ENCODE measurements around the gene LAG3. TPM values are rescaled to one million over a fixed set of nuclear protein-coding genes. Genes with fewer than 3 reads are reported as not detected.

Gene LAG3
- total and polyA plus RNA-seq, 10 of the 15 experiments (the other 5 are each of a cell fraction or from before 2014, with no cell fraction given) = 0.52 to 4.2 (median 1.0) TPM; not detected in 1

DNA sequence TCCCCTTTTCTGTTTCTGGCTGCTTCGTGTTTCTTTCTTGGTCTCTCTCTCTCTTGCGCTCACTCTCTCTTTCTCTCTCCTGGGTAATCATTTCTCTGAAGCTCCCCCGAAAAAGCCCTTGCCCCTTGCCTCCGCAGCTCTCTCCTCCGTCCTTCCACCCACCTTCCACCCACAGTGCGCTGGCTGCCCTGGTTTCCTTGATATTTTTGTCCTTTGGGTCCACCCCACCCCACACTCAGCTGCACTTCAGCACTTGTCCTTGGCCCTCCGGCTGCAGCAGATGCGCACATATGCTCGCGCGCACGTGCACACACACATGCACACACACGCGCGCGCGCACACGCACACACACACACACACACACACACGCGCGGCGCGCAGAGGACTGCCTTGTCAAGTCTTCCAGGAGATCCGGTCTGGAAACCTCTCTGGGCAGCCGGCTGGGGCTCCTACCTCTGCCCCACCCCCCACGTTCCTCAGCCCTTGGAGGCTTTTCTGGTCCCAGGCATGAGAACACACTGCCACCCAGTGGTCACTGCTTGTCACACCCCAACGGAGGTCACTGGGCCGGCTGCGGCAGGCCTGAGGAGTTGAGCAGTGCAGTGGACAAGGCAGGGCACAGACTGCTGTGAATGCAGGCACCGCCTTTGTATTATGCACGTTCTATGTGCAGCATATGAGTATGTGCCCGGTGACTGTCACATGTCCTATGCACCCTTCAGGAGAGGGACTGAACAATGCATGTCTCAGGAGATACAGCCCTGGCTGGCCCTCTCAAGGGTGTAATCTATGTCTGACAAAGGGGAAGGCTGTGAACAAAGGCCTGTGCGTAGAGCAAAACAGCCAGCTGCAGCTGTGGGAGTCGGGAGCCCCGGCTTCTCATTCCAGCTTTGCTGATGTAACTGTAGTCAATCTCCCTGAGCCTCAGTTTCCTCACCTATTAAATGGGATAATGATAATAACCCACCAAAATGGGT lies 6.5 kb downstream of the LAG3 start (continued):
- peak; percentile 97 for TF ChIP-seq RAD21 (IDR thresholded peaks at IDR 0.05; ENCODE audit: insufficient read depth, low read depth, low read length)
- TF ChIP-seq NRF1 (conservative IDR thresholded peaks at IDR 0.05; ENCODE audit: low read depth, low read length) = no peak
- TF ChIP-seq BACH1 (IDR thresholded peaks at IDR 0.05; ENCODE audit: borderline replicate concordance) = peak; percentile 20; the same call in 1 of the 2 replicates
- TF ChIP-seq, protein P1, sequence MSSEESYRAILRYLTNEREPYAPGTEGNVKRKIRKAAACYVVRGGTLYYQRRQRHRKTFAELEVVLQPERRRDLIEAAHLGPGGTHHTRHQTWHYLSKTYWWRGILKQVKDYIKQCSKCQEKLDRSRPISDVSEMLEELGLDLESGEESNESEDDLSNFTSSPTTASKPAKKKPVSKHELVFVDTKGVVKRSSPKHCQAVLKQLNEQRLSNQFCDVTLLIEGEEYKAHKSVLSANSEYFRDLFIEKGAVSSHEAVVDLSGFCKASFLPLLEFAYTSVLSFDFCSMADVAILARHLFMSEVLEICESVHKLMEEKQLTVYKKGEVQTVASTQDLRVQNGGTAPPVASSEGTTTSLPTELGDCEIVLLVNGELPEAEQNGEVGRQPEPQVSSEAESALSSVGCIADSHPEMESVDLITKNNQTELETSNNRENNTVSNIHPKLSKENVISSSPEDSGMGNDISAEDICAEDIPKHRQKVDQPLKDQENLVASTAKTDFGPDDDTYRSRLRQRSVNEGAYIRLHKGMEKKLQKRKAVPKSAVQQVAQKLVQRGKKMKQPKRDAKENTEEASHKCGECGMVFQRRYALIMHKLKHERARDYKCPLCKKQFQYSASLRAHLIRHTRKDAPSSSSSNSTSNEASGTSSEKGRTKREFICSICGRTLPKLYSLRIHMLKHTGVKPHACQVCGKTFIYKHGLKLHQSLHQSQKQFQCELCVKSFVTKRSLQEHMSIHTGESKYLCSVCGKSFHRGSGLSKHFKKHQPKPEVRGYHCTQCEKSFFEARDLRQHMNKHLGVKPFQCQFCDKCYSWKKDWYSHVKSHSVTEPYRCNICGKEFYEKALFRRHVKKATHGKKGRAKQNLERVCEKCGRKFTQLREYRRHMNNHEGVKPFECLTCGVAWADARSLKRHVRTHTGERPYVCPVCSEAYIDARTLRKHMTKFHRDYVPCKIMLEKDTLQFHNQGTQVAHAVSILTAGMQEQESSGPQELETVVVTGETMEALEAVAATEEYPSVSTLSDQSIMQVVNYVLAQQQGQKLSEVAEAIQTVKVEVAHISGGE (CRISPR knock-in tag; IDR thresholded peaks at IDR 0.05) = no peak
- TF ChIP-seq SREBF1 (IDR thresholded peaks at IDR 0.05; ENCODE audit: low read length) = no peak
- TF ChIP-seq, protein P2, sequence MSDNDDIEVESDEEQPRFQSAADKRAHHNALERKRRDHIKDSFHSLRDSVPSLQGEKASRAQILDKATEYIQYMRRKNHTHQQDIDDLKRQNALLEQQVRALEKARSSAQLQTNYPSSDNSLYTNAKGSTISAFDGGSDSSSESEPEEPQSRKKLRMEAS (IDR thresholded peaks at IDR 0.05; ENCODE audit: low read depth, low read length) = peak; percentile 59
- no peak for TF ChIP-seq NFYA (IDR thresholded peaks at IDR 0.05; ENCODE audit: borderline replicate concordance, low read depth, low read length)
- TF ChIP-seq, protein P3, sequence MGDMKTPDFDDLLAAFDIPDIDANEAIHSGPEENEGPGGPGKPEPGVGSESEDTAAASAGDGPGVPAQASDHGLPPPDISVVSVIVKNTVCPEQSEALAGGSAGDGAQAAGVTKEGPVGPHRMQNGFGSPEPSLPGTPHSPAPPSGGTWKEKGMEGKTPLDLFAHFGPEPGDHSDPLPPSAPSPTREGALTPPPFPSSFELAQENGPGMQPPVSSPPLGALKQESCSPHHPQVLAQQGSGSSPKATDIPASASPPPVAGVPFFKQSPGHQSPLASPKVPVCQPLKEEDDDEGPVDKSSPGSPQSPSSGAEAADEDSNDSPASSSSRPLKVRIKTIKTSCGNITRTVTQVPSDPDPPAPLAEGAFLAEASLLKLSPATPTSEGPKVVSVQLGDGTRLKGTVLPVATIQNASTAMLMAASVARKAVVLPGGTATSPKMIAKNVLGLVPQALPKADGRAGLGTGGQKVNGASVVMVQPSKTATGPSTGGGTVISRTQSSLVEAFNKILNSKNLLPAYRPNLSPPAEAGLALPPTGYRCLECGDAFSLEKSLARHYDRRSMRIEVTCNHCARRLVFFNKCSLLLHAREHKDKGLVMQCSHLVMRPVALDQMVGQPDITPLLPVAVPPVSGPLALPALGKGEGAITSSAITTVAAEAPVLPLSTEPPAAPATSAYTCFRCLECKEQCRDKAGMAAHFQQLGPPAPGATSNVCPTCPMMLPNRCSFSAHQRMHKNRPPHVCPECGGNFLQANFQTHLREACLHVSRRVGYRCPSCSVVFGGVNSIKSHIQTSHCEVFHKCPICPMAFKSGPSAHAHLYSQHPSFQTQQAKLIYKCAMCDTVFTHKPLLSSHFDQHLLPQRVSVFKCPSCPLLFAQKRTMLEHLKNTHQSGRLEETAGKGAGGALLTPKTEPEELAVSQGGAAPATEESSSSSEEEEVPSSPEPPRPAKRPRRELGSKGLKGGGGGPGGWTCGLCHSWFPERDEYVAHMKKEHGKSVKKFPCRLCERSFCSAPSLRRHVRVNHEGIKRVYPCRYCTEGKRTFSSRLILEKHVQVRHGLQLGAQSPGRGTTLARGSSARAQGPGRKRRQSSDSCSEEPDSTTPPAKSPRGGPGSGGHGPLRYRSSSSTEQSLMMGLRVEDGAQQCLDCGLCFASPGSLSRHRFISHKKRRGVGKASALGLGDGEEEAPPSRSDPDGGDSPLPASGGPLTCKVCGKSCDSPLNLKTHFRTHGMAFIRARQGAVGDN (IDR thresholded peaks at IDR 0.05) = no peak
- TF ChIP-seq TBL1XR1 (IDR thresholded peaks at IDR 0.05; ENCODE audit: low read depth, low read length) = 0 out of 2 replicates have a peak, but pooled peaks have one; percentile 31
- no peak for TF ChIP-seq ZBED1 (IDR thresholded peaks at IDR 0.05; ENCODE audit: borderline replicate concordance)
- TF ChIP-seq FOXK2 (IDR thresholded peaks at IDR 0.05) = no peak
- TF ChIP-seq, protein P4, sequence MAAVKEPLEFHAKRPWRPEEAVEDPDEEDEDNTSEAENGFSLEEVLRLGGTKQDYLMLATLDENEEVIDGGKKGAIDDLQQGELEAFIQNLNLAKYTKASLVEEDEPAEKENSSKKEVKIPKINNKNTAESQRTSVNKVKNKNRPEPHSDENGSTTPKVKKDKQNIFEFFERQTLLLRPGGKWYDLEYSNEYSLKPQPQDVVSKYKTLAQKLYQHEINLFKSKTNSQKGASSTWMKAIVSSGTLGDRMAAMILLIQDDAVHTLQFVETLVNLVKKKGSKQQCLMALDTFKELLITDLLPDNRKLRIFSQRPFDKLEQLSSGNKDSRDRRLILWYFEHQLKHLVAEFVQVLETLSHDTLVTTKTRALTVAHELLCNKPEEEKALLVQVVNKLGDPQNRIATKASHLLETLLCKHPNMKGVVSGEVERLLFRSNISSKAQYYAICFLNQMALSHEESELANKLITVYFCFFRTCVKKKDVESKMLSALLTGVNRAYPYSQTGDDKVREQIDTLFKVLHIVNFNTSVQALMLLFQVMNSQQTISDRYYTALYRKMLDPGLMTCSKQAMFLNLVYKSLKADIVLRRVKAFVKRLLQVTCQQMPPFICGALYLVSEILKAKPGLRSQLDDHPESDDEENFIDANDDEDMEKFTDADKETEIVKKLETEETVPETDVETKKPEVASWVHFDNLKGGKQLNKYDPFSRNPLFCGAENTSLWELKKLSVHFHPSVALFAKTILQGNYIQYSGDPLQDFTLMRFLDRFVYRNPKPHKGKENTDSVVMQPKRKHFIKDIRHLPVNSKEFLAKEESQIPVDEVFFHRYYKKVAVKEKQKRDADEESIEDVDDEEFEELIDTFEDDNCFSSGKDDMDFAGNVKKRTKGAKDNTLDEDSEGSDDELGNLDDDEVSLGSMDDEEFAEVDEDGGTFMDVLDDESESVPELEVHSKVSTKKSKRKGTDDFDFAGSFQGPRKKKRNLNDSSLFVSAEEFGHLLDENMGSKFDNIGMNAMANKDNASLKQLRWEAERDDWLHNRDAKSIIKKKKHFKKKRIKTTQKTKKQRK (IDR thresholded peaks at IDR 0.05; ENCODE audit: low read depth, low read length) = no peak
- no peak for TF ChIP-seq POLR2AphosphoS5 (IDR thresholded peaks at IDR 0.05; ENCODE audit: low read length)
- no peak for TF ChIP-seq ZNF622 (IDR thresholded peaks at IDR 0.05)
- no peak for TF ChIP-seq TARDBP (IDR thresholded peaks at IDR 0.05; ENCODE audit: borderline replicate concordance)
- no peak for TF ChIP-seq RFX5 (IDR thresholded peaks at IDR 0.05; ENCODE audit: low read depth, low read length)
- no peak for TF ChIP-seq MYB (IDR thresholded peaks at IDR 0.05; ENCODE audit: borderline replicate concordance, low read depth, low read length)
- TF ChIP-seq IKZF1 (conservative IDR thresholded peaks at IDR 0.05) = peak; percentile 90

Data from GM12878 (cell line).